Vagina (tissue), 2 donors: ENCODE data around the gene LRP11.

Experiments used
- POLR2AphosphoS5 ChIP-seq, 2 donors: sonication (generic); formaldehyde crosslinking; IDR thresholded peaks; one replicate each; pipeline ENCODE4 v1.9.0; 2017; ENCODE audit warnings: antibody characterized with exemption in 2 of 2, mild to moderate bottlenecking in 2 of 2, low read depth in 1 of 2; ENCODE audit not compliant: insufficient read depth in 1 of 2
- TF ChIP-seq, protein P1 (sequence below), 3 experiments: fragments of 450-650 bp in 2 of 3; fragments of 200-600 bp in 1 of 3; sonication (generic) in 1 of 3; IDR thresholded peaks; one replicate each; pipeline ENCODE4 v1.5.1; 2017 to 2019; ENCODE audit warnings: antibody characterized with exemption in 3 of 3, mild to moderate bottlenecking in 2 of 3, moderate library complexity in 2 of 3

DNA sequence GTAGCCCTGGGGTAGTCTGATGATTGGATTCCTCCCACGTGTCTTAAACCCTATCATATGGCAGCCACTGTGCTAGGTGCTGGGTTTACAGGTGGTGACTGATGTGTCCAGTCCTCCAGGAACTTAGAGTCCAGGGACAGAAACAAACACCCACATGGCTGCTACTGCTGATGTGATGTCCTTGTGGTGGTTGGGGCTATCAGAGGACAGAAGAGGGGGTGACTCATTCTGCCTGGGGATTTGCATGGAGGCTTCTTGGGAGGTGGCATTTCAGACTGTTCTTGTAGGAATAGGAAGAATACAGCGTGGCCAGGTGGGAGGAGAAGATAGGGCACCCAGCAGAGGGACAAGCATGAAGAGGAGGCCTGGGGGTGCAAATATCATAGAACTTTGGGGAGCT is 48.9 kb upstream of the LRP11 start:
- TF ChIP-seq, protein P1, sequence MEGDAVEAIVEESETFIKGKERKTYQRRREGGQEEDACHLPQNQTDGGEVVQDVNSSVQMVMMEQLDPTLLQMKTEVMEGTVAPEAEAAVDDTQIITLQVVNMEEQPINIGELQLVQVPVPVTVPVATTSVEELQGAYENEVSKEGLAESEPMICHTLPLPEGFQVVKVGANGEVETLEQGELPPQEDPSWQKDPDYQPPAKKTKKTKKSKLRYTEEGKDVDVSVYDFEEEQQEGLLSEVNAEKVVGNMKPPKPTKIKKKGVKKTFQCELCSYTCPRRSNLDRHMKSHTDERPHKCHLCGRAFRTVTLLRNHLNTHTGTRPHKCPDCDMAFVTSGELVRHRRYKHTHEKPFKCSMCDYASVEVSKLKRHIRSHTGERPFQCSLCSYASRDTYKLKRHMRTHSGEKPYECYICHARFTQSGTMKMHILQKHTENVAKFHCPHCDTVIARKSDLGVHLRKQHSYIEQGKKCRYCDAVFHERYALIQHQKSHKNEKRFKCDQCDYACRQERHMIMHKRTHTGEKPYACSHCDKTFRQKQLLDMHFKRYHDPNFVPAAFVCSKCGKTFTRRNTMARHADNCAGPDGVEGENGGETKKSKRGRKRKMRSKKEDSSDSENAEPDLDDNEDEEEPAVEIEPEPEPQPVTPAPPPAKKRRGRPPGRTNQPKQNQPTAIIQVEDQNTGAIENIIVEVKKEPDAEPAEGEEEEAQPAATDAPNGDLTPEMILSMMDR (IDR thresholded peaks at IDR 0.05) = no peak
- TF ChIP-seq POLR2AphosphoS5 (IDR thresholded peaks at IDR 0.05; ENCODE audit: insufficient read depth in 1 of 2, low read depth in 1 of 2) = no peak
